Psoas muscle (tissue), 8 donors: ENCODE measurements around the gene BCAT1. TPM values are rescaled to one million over a fixed set of nuclear protein-coding genes. Genes with fewer than 3 reads are reported as not detected.
"Not testable (repeated sequence)": the region's sequence is repeated elsewhere in the genome, so short reads cannot be mapped to it uniquely, and the experiment has no call there.

Source experiments
- ATAC-seq, 4 donors: fragments of 200-7000 bp; cut with Tn5 transposase; one replicate each; pipeline ENCODE4 v1.9.1; 2020; ENCODE audit warnings: moderate library complexity in 3 of 4, mild to moderate bottlenecking in 2 of 4
- DNase-seq, 2 donors: peaks; one replicate each; pipeline ENCODE4 v3.0.0-alpha.2; 2020
- H3K27ac ChIP-seq: fragments of 200-600 bp; one replicate; pipeline ENCODE4 v1.8.0; 2022
- H3K27me3 ChIP-seq, 3 donors: fragments of 200-600 bp in 1 of 3; one replicate each; pipeline versions ENCODE4 v1.6.1 to v1.8.0; 2013 to 2022; ENCODE audit warnings: low read length in 2 of 3, mild to moderate bottlenecking in 2 of 3, moderate library complexity in 1 of 3; ENCODE audit not compliant: insufficient read depth in 3 of 3
- H3K36me3 ChIP-seq, 2 donors: fragments of 200-600 bp in 1 of 2; one replicate each; pipeline versions ENCODE4 v1.6.1 to v1.8.0; 2013 to 2022; ENCODE audit warnings: low read depth in 1 of 2, mild to moderate bottlenecking in 1 of 2, moderate library complexity in 1 of 2; ENCODE audit not compliant: insufficient read depth in 1 of 2
- H3K4me1 ChIP-seq: fragments of 200-600 bp; one replicate; pipeline ENCODE4 v1.8.0; 2022
- H3K4me3 ChIP-seq: fragments of 200-600 bp; one replicate; pipeline ENCODE4 v1.8.0; 2022; ENCODE audit warnings: mild to moderate bottlenecking
- H3K9me3 ChIP-seq: fragments of 200-600 bp; one replicate; pipeline ENCODE4 v1.8.0; 2022
- CTCF ChIP-seq: fragments of 200-600 bp; IDR thresholded peaks from one replicate; pipeline ENCODE4 v1.8.0; 2022; ENCODE audit warnings: antibody characterized with exemption
- WGBS, 3 donors: extraction: QIAGEN DNeasy Blood & Tissue Kit; methylation state at CpG; one replicate each; pipeline versions ENCODE4 v1.1.6 to v1.1.7; 2013; 5-methylcytosine and 5-hydroxymethylcytosine counted together
- intact Hi-C, 2 donors: fragments of 100-400 bp; cut with DNase I; formaldehyde crosslinking; loops; one replicate each; pipeline versions ENCODE4 v1.11.0 to v1.14.2; 2022
- polyA plus RNA-seq, 3 donors: library from polyadenylated mRNA; stranded (reverse); fragments of 200-250 nt; gene quantifications; one replicate each; pipeline ENCODE4 v1.2.3, GENCODE V29; 2013
- total RNA-seq, 4 donors: library from RNA; stranded (reverse); fragmentation: NEBNext Ultra II Directional in 2 of 4; extraction: Animal tissue kit (Norgen Biotek cat#: 25700) in 2 of 4; gene quantifications; one replicate each; pipeline versions ENCODE4 v1.2.1 to v1.2.4, GENCODE V29; 2021 to 2023
- donor health status: healthy with polysubstance abuse.
- donor health status: DM: no; HTN: no; CAD: no; lungs with moderate emphysema.
- donor health status: Bipolar disorder and iron deficiency.
- donor health status: healthy.
- donor health status: DM: yes; HTN: yes; CAD: no.
- donor health status: DM: no; HTN: no; CAD: no.
- donor health status: DM: no; HTN: no; CAD: no.
- donor health status: DM: yes; HTN: yes; CAD: no.

Gene BCAT1
- total and polyA plus RNA-seq, 7 donors: 0.30 to 3.8 (median 2.7) TPM

- intact Hi-C loops: no loop called here
- H3K27ac ChIP-seq: no peak overlapping the region
- H3K4me3 ChIP-seq: no peak overlapping the region
- no peaks in the 10 kb centered on the region for H3K27me3 ChIP-seq
- no peaks in the 10 kb centered on the region for H3K4me1 ChIP-seq
- WGBS, 3 donors: 84 to 92% (median 86%) methylated on average over 1 of the region's 1 CpG
- no peak for TF ChIP-seq CTCF
- no peaks in the 10 kb centered on the region for H3K36me3 ChIP-seq
- ATAC-seq (no peak), DNase-seq (no peak)
- H3K9me3 ChIP-seq: no peaks in the 10 kb centered on the region
Measured at GRCh38 chr12:24872211-24872610, 76.7 kb downstream of the BCAT1 start.

GRCh38 chr12:24866139-24866538 lies 82.8 kb downstream of the BCAT1 start:
- H3K27me3 ChIP-seq, H3K27ac ChIP-seq, H3K4me1 ChIP-seq, DNase-seq, H3K9me3 ChIP-seq, H3K4me3 ChIP-seq, ATAC-seq, intact Hi-C loops, H3K36me3 ChIP-seq: not testable (repeated sequence)
- WGBS, 3 donors: 96 to 99% (median 98%) methylated on average over 20 to 24 of the region's 24 CpGs

- no peaks in the 10 kb centered on the region for H3K27me3 ChIP-seq
- intact Hi-C loops: no loop called here
- no peak for TF ChIP-seq CTCF
Measured at GRCh38 chr12:24864796-24865125, 84.1 kb downstream of the BCAT1 start.

GRCh38 chr12:24861766-24862540 lies 86.9 kb downstream of the BCAT1 start:
- H3K27me3 ChIP-seq: no peaks in the 10 kb centered on the region
- no peak overlapping the region for H3K4me3 ChIP-seq
- no peak for TF ChIP-seq CTCF
- ATAC-seq (no peak), DNase-seq (no peak)
- no peaks in the 10 kb centered on the region for H3K36me3 ChIP-seq
- H3K4me1 ChIP-seq: no peaks in the 10 kb centered on the region
- no peaks in the 10 kb centered on the region for H3K9me3 ChIP-seq
- WGBS, 3 donors: 92 to 96% (median 96%) methylated on average over 1 of the region's 1 CpG
- H3K27ac ChIP-seq: no peak overlapping the region
- intact Hi-C loops: no loop called here

More at GRCh38 chr12:24864796-24865125, 84.1 kb downstream of the BCAT1 start:
- Histone ChIP-seq H3K4me3 (no peak overlapping the region), H3K36me3 (no peaks in the 10 kb centered on the region), H3K27ac (no peak overlapping the region), H3K9me3 (no peaks in the 10 kb centered on the region), H3K4me1 (no peaks in the 10 kb centered on the region)
- no peak for DNase-seq
- no peak for ATAC-seq

GRCh38 chr12:24860546-24860945 lies 88.4 kb downstream of the BCAT1 start:
- Histone ChIP-seq H3K27ac (no peak overlapping the region), H3K4me3 (no peak overlapping the region), H3K9me3 (no peaks in the 10 kb centered on the region), H3K27me3 (no peaks in the 10 kb centered on the region), H3K4me1 (no peaks in the 10 kb centered on the region), H3K36me3 (no peaks in the 10 kb centered on the region)
- no peak for TF ChIP-seq CTCF
- intact Hi-C loops: no loop called here
- no peak for DNase-seq
- no peak for ATAC-seq
